GM12878 (cell line): Measurements from ENCODE around the gene CFAP74. TPM values are rescaled to one million over a fixed set of nuclear protein-coding genes. Genes with fewer than 3 reads are reported as not detected.

Experiments
- ATAC-seq: fragments of 200-7000 bp; cut with Tn5 transposase; 3 replicates; pipeline ENCODE4 v1.9.1; 2020; ENCODE audit warnings: mild to moderate bottlenecking, moderate library complexity
- BruUV-seq: library from RNA; stranded (reverse); fragments of 400-500 nt; replicated peaks from 2 replicates; lab custom pipeline; 2021; lab: Mats Ljungman, UMichigan
- CTCF ChIA-PET: fragments of 300-600 bp; sonication (Branson Sonifier 250); formaldehyde crosslinking; extraction: SDS; loops from one replicate; lab custom pipeline; 2021; ENCODE audit warnings: inconsistent platforms; lab: Yijun Ruan, JAX
- POLR2A ChIA-PET: fragments of 350-600 bp; formaldehyde crosslinking; extraction: SDS; loops from one replicate; lab custom pipeline; 2021; ENCODE audit warnings: inconsistent platforms; lab: Charles Lee
- RAD21 ChIA-PET: fragments of 300-600 bp; sonication (Branson Sonifier 250); formaldehyde crosslinking; loops from one replicate; lab custom pipeline; 2023; ENCODE audit warnings: antibody characterized with exemption; ENCODE audit not compliant: unreplicated experiment; lab: Charles Lee
- SMC1A ChIA-PET: fragments of 300-600 bp; sonication (Branson Sonifier 250); formaldehyde crosslinking; loops from one replicate; lab custom pipeline; 2023; ENCODE audit not compliant: unreplicated experiment, uncharacterized antibody; lab: Charles Lee
- DNase-seq: peaks from one replicate; pipeline ENCODE4 v3.0.0-alpha.2; 2011; ENCODE audit warnings: low read depth, low spot score
- FAIRE-seq: peaks from 3 replicates; lab custom pipeline; 2011; peaks lifted over from hg19 to GRCh38; lab: Jason Lieb, UNC
- H2AFZ ChIP-seq: 2 replicates; pipeline ENCODE4 v1.6.0; 2011; ENCODE audit warnings: low read depth, low read length, control low read depth; ENCODE audit not compliant: control insufficient read depth
- H3K27ac ChIP-seq: 2 replicates; pipeline ENCODE4 v1.5.1; 2011; ENCODE audit warnings: control low read depth; ENCODE audit not compliant: control insufficient read depth, insufficient read depth
- H3K27me3 ChIP-seq, 2 experiments: replicated peaks in 1 of 2; 2 replicates each; pipeline versions ENCODE4 v1.6.0 to v1.6.1; 2011; ENCODE audit warnings: low read length in 1 of 2; ENCODE audit not compliant: control insufficient read depth in 2 of 2, insufficient read depth in 2 of 2
- H3K36me3 ChIP-seq, 2 experiments: 2 replicates each; pipeline ENCODE4 v1.5.1; 2011; ENCODE audit warnings: low read length in 1 of 2; ENCODE audit not compliant: control insufficient read depth in 2 of 2, insufficient read depth in 2 of 2
- H3K4me1 ChIP-seq: 2 replicates; pipeline ENCODE4 v1.6.1; 2011; ENCODE audit warnings: mild to moderate bottlenecking, low read length, moderate library complexity, mixed read lengths; ENCODE audit not compliant: control insufficient read depth, insufficient read depth
- H3K4me2 ChIP-seq: 2 replicates; pipeline ENCODE4 v1.6.0; 2011; ENCODE audit warnings: control low read depth; ENCODE audit not compliant: control insufficient read depth, insufficient read depth
- H3K4me3 ChIP-seq: fragments of 200-600 bp; sonication (generic); 2 replicates; pipeline ENCODE4 v1.5.1; 2016
- H3K79me2 ChIP-seq: 2 replicates; pipeline ENCODE4 v1.6.0; 2011; ENCODE audit warnings: low read length; ENCODE audit not compliant: control insufficient read depth, insufficient read depth
- H3K9ac ChIP-seq: 2 replicates; pipeline ENCODE4 v1.8.0; 2011; ENCODE audit warnings: low read length, control low read depth, mixed read lengths; ENCODE audit not compliant: control insufficient read depth, insufficient read depth
- H3K9me3 ChIP-seq: replicated peaks from 3 replicates; pipeline ENCODE4 v1.5.1; 2011; ENCODE audit warnings: mild to moderate bottlenecking, low read length; ENCODE audit not compliant: control insufficient read depth, insufficient read depth
- H4K20me1 ChIP-seq: 2 replicates; pipeline ENCODE4 v1.6.0; 2011; ENCODE audit not compliant: control insufficient read depth, insufficient read depth
- EGR1 ChIP-seq, 2 experiments: IDR thresholded peaks; 1 replicate in 1 of 2; 2 replicates in 1 of 2; pipeline ENCODE4 v1.6.1; 2011 to 2012; ENCODE audit warnings: low read depth in 2 of 2, low read length in 2 of 2, borderline replicate concordance in 1 of 2, mild to moderate bottlenecking in 1 of 2, moderate library complexity in 1 of 2
- IRF4 ChIP-seq: IDR thresholded peaks from 2 replicates; pipeline ENCODE4 v1.6.1; 2011; ENCODE audit warnings: low read depth, low read length
- MXI1 ChIP-seq: fragments of 150-350 bp; IDR thresholded peaks from 2 replicates; pipeline ENCODE4 v1.6.1; 2011; ENCODE audit warnings: low read depth, mild to moderate bottlenecking, inconsistent platforms, low read length, improper control_type of control experiment
- RB1 ChIP-seq: fragments of 450-650 bp; formaldehyde crosslinking; IDR thresholded peaks from 2 replicates; pipeline ENCODE4 v1.6.1; 2017; ENCODE audit warnings: mild to moderate bottlenecking, borderline replicate concordance
- RELB ChIP-seq: fragments of 450-650 bp; IDR thresholded peaks from 2 replicates; pipeline ENCODE4 v1.6.1; 2017; ENCODE audit warnings: low read depth, mild to moderate bottlenecking, moderate library complexity
- SIX5 ChIP-seq: IDR thresholded peaks from 2 replicates; pipeline ENCODE4 v1.6.1; 2011; ENCODE audit warnings: mild to moderate bottlenecking, low read depth, low read length, moderate library complexity; ENCODE audit not compliant: severe bottlenecking
- STAT3 ChIP-seq: IDR thresholded peaks from 2 replicates; pipeline ENCODE4 v1.6.1; 2011; ENCODE audit warnings: low read depth, low read length, improper control_type of control experiment
- USF1 ChIP-seq: IDR thresholded peaks from 2 replicates; pipeline ENCODE4 v1.6.1; 2011; ENCODE audit warnings: borderline replicate concordance, low read depth, mild to moderate bottlenecking, moderate library complexity, mixed read lengths, low read length; ENCODE audit not compliant: insufficient read depth; ENCODE audit errors: extremely low read length
- USF2 ChIP-seq: IDR thresholded peaks from 2 replicates; pipeline ENCODE4 v1.6.1; 2011; ENCODE audit warnings: low read depth, low read length, improper control_type of control experiment, borderline replicate concordance
- WGBS: methylation state at CpG from one replicate; pipeline ENCODE4 v1.1.6; 2016; ENCODE audit warnings: low lambda C conversion rate; ENCODE audit not compliant: insufficient replicate concordance, insufficient coverage; ENCODE audit errors: missing lambda C conversion rate; 5-methylcytosine and 5-hydroxymethylcytosine counted together
- in situ Hi-C: fragments of 300-500 bp; cut with MboI; formaldehyde crosslinking; loops from 9 replicates; pipeline ENCODE4 v1.14.3; 2018; ENCODE audit warnings: mixed read lengths
- intact Hi-C: fragments of 100-400 bp; cut with micrococcal nuclease; formaldehyde crosslinking; loops from one replicate; pipeline ENCODE4 v1.14.2; 2022; ENCODE audit not compliant: unreplicated experiment
- polyA plus RNA-seq, 11 experiments: library from polyadenylated mRNA; depleted of rRNA in 4 of 11; unstranded in 6 of 11; stranded (reverse) in 5 of 11; fragments of >200 nt; fragmentation: Nextera tagmentation in 4 of 11; fragmentation: Illumina TruSeq in 1 of 11; extraction: Ambion mirVana in 4 of 11; extraction: Trizol in 1 of 11; gene quantifications; 1 replicate in 1 of 11; 2 replicates in 10 of 11; pipeline versions ENCODE4 v1.2.1 to v1.2.3, GENCODE V29; 2011 to 2016; ENCODE audit warnings: inconsistent platforms in 2 of 11, missing spikeins in 2 of 11, low read depth in 1 of 11
- total RNA-seq, 4 experiments: library from RNA; depleted of rRNA in 3 of 4; stranded (reverse); fragments of >200 nt in 3 of 4; fragmentation: Illumina TruSeq in 1 of 4; extraction: Trizol in 1 of 4; gene quantifications; 2 replicates each; pipeline versions ENCODE4 v1.2.1 to v1.2.3, GENCODE V29; 2013 to 2021

CFAP74 gene
- total and polyA plus RNA-seq, 10 of the 15 experiments (the other 5 are each of a cell fraction or from before 2014, with no cell fraction given), result 0.01 TPM; not detected in 9

GRCh38 chr1:1950940-1951339 lies 52.6 kb downstream of the CFAP74 start:
- POLR2A ChIA-PET, result no interaction called here
- Histone ChIP-seq H2AFZ (no peak overlapping the region), H3K36me3 (no peaks in the 10 kb centered on the region), H3K4me1 (no peaks in the 10 kb centered on the region), H3K4me3 (no peak overlapping the region), H3K79me2 (no peaks in the 10 kb centered on the region), H3K27me3 (no peaks in the 10 kb centered on the region), H3K9ac (no peak overlapping the region), H3K27ac (no peak overlapping the region), H3K9me3 (no peaks in the 10 kb centered on the region), H4K20me1 (no peaks in the 10 kb centered on the region), H3K4me2 (no peak overlapping the region)
- SMC1A ChIA-PET, result no interaction called here
- intact Hi-C loops (no loop called here), in situ Hi-C loops (loop anchor here (25.0 kb wide), 1 partner anchor 836 kb away; no protein-coding TSS in a partner anchor)
- ATAC-seq, result no peak
- 49% methylated on average over 5 of the region's 5 CpGs for WGBS
- TF ChIP-seq MXI1 (no peak), USF1 (no peak), RELB (no peak), SIX5 (no peak), USF2 (no peak), STAT3 (no peak), RB1 (no peak), EGR1 (IDR thresholded peaks at IDR 0.05; ENCODE audit: borderline replicate concordance in 1 of 2, low read depth in 2 of 2, low read length in 2 of 2) (no peak), IRF4 (no peak)
- RAD21 ChIA-PET, result no interaction called here
- BruUV-seq, result no TSS peak
- CTCF ChIA-PET, result interaction anchor here (0.7 kb wide), 1 partner anchor 536 kb away, joined by 3 read pairs; no protein-coding TSS in a partner anchor
- no peak for DNase-seq
- FAIRE-seq, result no peak
